ENCODE results near the gene VHLL.
"Not testable (repeated sequence)": the region's sequence is repeated elsewhere in the genome, so short reads cannot be mapped to it uniquely, and the experiment has no call there.

The VHLL gene

GRCh38 chr1:156298852-156299357 lies at the start of gene VHLL:
TSS of gene VHLL (minus strand) at chr1:156299307. CDS start at chr1:156299189, 118 bp downstream.
- DNase-seq, result no peak

GRCh38 chr1:156347331-156347730 lies 48.2 kb upstream of the VHLL start:
- DNase-seq, result no peak

- no peak for DNase-seq
These were observed 47.5 kb upstream of the VHLL start for GRCh38 chr1:156346636-156347035.

GRCh38 chr1:156346035-156346434 lies 46.9 kb upstream of the VHLL start:
- DNase-seq, result not testable (repeated sequence)

- no peak for DNase-seq
These were observed 45.3 kb upstream of the VHLL start for GRCh38 chr1:156344409-156344808.

- DNase-seq, result no peak
These were observed 43.3 kb upstream of the VHLL start for GRCh38 chr1:156342166-156342955.

- DNase-seq, result peak; percentile 98
These were observed 39.3 kb upstream of the VHLL start, which contains the start of the genes CCT3 and TSACC for GRCh38 chr1:156338180-156338976. TSS of gene CCT3 (minus strand) at chr1:156338292. CDS start at chr1:156338184, 108 bp downstream. TSS of gene TSACC (plus strand) at chr1:156338526. CDS start at chr1:156339758, 1,232 bp downstream.

GRCh38 chr1:156337888-156338179 lies 38.7 kb upstream of the VHLL start:
- DNase-seq, result no peak

- DNase-seq, result no peak
These were observed 38.2 kb upstream of the VHLL start for GRCh38 chr1:156337052-156337887.

- no peak for DNase-seq
These were observed 37.1 kb upstream of the VHLL start for GRCh38 chr1:156336242-156336641.

GRCh38 chr1:156323179-156323578 lies 24.1 kb upstream of the VHLL start:
- DNase-seq, result not testable (repeated sequence)

GRCh38 chr1:156320560-156320959 lies 21.5 kb upstream of the VHLL start:
- no peak for DNase-seq

GRCh38 chr1:156319664-156320063 lies 20.6 kb upstream of the VHLL start:
- DNase-seq, result no peak

- DNase-seq, result no peak
These were observed 17.8 kb upstream of the VHLL start for GRCh38 chr1:156316909-156317308.

GRCh38 chr1:156310962-156311361 lies 11.9 kb upstream of the VHLL start:
- no peak for DNase-seq

- DNase-seq, result no peak
These were observed 9.0 kb upstream of the VHLL start for GRCh38 chr1:156308078-156308477.

- no peak for DNase-seq
These were observed 6.1 kb upstream of the VHLL start for GRCh38 chr1:156305215-156305614.

- DNase-seq, result no peak
These were observed 4.1 kb upstream of the VHLL start for GRCh38 chr1:156303241-156303640.

- DNase-seq, result peak; percentile 32
These were observed 3.6 kb downstream of the VHLL start, which contains the start of gene GLMP for GRCh38 chr1:156295391-156295947. TSS of gene GLMP (minus strand) at chr1:156295679. CDS start at chr1:156295645, 34 bp downstream.

- DNase-seq, result no peak
These were observed 5.2 kb downstream of the VHLL start for GRCh38 chr1:156293895-156294294.

- no peak for DNase-seq
These were observed 6.0 kb downstream of the VHLL start for GRCh38 chr1:156293098-156293434.

- peak; percentile 18 for DNase-seq
These were observed 7.7 kb downstream of the VHLL start for GRCh38 chr1:156291226-156292061.

Measured in NCI-H2029 (cell line).